SJSA1 (cell line): Measurements from ENCODE around the gene LILRB1. TPM values are rescaled to one million over a fixed set of nuclear protein-coding genes. Genes with fewer than 3 reads are reported as not detected.
"Not testable (repeated sequence)": the region's sequence is repeated elsewhere in the genome, so short reads cannot be mapped to it uniquely, and the experiment has no call there.

Experiments used
- DNase-seq, 2 experiments: peaks; one replicate each; pipeline ENCODE4 v3.0.0-alpha.2; 2015 to 2020; ENCODE audit warnings: low spot score in 2 of 2, low read depth in 1 of 2
- H3K27ac ChIP-seq: fragments of 250-450 bp; sonication (Bioruptor Pico); 2 replicates; pipeline ENCODE4 v1.5.1; 2020; ENCODE audit warnings: mild to moderate bottlenecking, moderate library complexity
- H3K27me3 ChIP-seq: fragments of 250-450 bp; sonication (Bioruptor Pico); replicated peaks from 2 replicates; pipeline ENCODE4 v1.5.1; 2020; ENCODE audit warnings: mild to moderate bottlenecking, moderate library complexity
- H3K36me3 ChIP-seq: fragments of 250-450 bp; sonication (Bioruptor Pico); 2 replicates; pipeline ENCODE4 v1.5.1; 2020; ENCODE audit warnings: mild to moderate bottlenecking
- H3K4me1 ChIP-seq: fragments of 250-450 bp; sonication (Bioruptor Pico); replicated peaks from 2 replicates; pipeline ENCODE4 v1.6.1; 2021; ENCODE audit warnings: mild to moderate bottlenecking
- H3K4me3 ChIP-seq: fragments of 250-450 bp; sonication (Bioruptor Pico); 2 replicates; pipeline ENCODE4 v1.5.1; 2020; ENCODE audit warnings: mild to moderate bottlenecking
- H3K9me3 ChIP-seq: fragments of 250-450 bp; sonication (Bioruptor Pico); replicated peaks from 2 replicates; pipeline ENCODE4 v1.5.1; 2020; ENCODE audit warnings: mild to moderate bottlenecking
- total RNA-seq: library from RNA; depleted of rRNA; stranded (reverse); fragments of >200 nt; shearing (Covaris generic); gene quantifications from 2 replicates; pipeline ENCODE4 v1.2.3, GENCODE V29; 2014

Gene LILRB1
- total RNA-seq, 1 experiment from 2014 or later: not detected

DNA sequence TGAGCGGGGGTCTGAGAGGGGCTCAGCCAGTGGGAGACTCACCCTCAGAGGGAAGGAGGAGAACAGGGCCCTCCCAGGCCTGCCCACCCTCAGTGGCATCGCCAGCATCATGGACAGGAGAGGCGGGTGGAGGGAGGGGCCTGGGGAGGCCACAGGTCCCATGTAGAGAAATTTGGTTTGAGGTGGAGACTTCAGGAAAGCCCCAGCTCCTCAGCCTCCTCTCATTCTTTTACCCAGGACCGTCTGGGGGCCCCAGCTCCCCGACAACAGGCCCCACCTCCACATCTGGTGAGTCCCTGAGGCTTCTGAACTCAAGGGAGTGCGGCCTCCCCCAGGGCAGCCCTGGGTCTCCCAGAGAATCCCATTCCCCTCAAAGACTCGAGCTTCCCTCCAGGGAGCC is 3.1 kb downstream of the LILRB1 start:
- H3K27ac ChIP-seq: no peak overlapping the region
- no peaks in the 10 kb centered on the region for H3K9me3 ChIP-seq
- H3K27me3 ChIP-seq: no peaks in the 10 kb centered on the region
- no peak for DNase-seq
- H3K36me3 ChIP-seq: no peaks in the 10 kb centered on the region
- H3K4me1 ChIP-seq: no peaks in the 10 kb centered on the region
- H3K4me3 ChIP-seq: no peak overlapping the region

- not testable (repeated sequence) for H3K4me1 ChIP-seq, H3K9me3 ChIP-seq, H3K4me3 ChIP-seq, H3K27me3 ChIP-seq, H3K36me3 ChIP-seq, DNase-seq, H3K27ac ChIP-seq
Measured at GRCh38 chr19:54636081-54636480, 5.8 kb downstream of the LILRB1 start.

GRCh38 chr19:54638683-54639082 is 8.4 kb downstream of the LILRB1 start:
- no peak overlapping the region for H3K4me3 ChIP-seq
- peaks cover 6% of the 10 kb centered on the region for H3K27me3 ChIP-seq
- no peak overlapping the region for H3K27ac ChIP-seq

GRCh38 chr19:54642953-54643352 is 12.7 kb downstream of the LILRB1 start:
- H3K36me3 ChIP-seq, H3K4me1 ChIP-seq, H3K27ac ChIP-seq, H3K9me3 ChIP-seq, DNase-seq, H3K4me3 ChIP-seq: not testable (repeated sequence)
- H3K27me3 ChIP-seq: peaks cover 17% of the 10 kb centered on the region

More at GRCh38 chr19:54638683-54639082, 8.4 kb downstream of the LILRB1 start:
- no peaks in the 10 kb centered on the region for H3K36me3 ChIP-seq
- no peak for DNase-seq
- H3K4me1 ChIP-seq: no peaks in the 10 kb centered on the region
- H3K9me3 ChIP-seq: no peaks in the 10 kb centered on the region

- H3K9me3 ChIP-seq, H3K27ac ChIP-seq, H3K4me1 ChIP-seq, H3K36me3 ChIP-seq, DNase-seq, H3K4me3 ChIP-seq: not testable (repeated sequence)
- H3K27me3 ChIP-seq: peaks cover 17% of the 10 kb centered on the region
Measured at GRCh38 chr19:54643583-54643982, 13.3 kb downstream of the LILRB1 start.

- Histone ChIP-seq H3K27ac (no peak overlapping the region), H3K4me1 (no peaks in the 10 kb centered on the region), H3K36me3 (no peaks in the 10 kb centered on the region), H3K27me3 (peaks cover 21% of the 10 kb centered on the region), H3K4me3 (no peak overlapping the region), H3K9me3 (no peaks in the 10 kb centered on the region)
- DNase-seq: no peak
Measured at GRCh38 chr19:54644056-54644455, 13.8 kb downstream of the LILRB1 start.

DNA sequence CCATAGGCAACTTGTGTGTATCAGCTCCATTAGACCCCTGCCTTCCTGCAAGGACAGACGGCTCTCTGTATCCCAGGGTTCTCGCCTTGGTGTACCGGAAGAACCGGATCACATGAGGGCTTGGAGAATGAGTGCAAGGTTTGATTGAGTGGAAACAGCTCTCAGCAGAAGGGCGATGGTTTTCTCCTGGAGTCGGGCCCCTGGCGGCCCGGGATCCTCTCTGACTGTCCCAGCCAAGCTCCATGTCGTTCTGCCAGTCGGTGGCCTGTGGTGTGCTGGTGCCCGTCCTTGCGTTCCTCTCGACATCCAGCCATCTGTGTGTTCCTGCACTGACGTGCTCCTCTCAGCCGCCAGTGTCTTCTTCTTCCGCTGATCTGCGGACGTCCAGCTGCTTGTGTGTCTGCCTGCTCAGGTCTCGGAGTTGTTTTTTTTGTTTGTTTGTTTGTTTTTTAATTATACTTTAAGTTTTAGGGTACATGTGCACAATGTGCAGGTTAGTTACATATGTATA is 16.1 kb downstream of the LILRB1 start:
- H3K27ac ChIP-seq: no peak overlapping the region
- H3K9me3 ChIP-seq: no peaks in the 10 kb centered on the region
- no peak overlapping the region for H3K4me3 ChIP-seq
- H3K4me1 ChIP-seq: no peaks in the 10 kb centered on the region
- DNase-seq: no peak
- H3K36me3 ChIP-seq: no peaks in the 10 kb centered on the region
- peaks cover 18% of the 10 kb centered on the region for H3K27me3 ChIP-seq

DNA sequence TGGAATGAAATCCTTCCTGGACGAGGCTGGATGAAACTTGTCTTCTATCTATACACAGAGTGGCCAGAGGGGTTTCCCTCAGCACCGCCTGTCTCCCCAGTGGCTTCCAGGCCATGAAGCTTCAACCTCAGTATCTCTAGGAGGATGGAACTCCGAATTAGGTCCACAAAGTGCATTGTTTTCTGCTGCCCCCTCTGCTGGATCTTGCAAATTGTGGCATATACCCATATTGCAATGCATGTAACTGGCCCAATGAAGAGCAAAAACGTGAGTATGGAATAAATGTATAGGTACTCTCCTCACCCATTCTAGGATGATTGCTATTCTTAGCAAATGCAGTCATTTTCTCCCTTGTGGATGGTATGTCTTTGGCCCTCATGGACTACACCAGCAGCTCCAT is 17.8 kb downstream of the LILRB1 start:
- H3K27me3 ChIP-seq: peaks cover 18% of the 10 kb centered on the region
- H3K27ac ChIP-seq: no peak overlapping the region
- DNase-seq: no peak
- no peaks in the 10 kb centered on the region for H3K4me1 ChIP-seq
- no peak overlapping the region for H3K4me3 ChIP-seq
- no peaks in the 10 kb centered on the region for H3K9me3 ChIP-seq
- no peaks in the 10 kb centered on the region for H3K36me3 ChIP-seq

- DNase-seq: no peak
- no peaks in the 10 kb centered on the region for H3K4me1 ChIP-seq
- H3K36me3 ChIP-seq: no peaks in the 10 kb centered on the region
- H3K4me3 ChIP-seq: no peak overlapping the region
- no peak overlapping the region for H3K27ac ChIP-seq
- no peaks in the 10 kb centered on the region for H3K9me3 ChIP-seq
- peaks cover 18% of the 10 kb centered on the region for H3K27me3 ChIP-seq
Measured at GRCh38 chr19:54650108-54650655, 19.9 kb downstream of the LILRB1 start.

DNA sequence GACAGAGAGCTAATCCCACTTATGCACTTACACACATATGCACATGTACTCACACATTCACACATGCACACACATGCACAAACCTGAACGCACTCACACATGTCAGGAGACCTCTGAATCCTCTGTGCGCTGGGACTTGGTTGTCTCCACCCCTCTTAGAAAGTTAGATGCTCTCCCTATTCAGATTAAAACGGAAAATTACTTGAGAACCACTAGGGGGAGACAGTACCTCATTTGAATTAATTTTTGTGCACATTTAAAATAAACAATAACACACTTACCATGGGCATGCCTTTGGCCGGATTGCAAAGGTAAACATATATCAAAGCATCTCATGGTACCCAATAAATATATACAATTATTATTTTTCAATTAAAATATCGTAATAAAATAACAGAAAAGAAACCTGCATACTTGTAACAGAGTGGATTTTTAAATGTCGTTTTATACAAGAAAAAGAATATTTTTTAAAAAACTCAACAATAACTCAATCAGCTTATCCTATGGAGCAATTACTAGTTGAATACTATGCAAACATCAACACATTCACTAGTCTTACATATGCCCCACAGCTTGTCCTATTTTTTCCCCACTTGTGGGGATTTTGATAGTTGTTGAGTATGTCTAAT is 23.0 kb downstream of the LILRB1 start:
- no peak overlapping the region for H3K4me3 ChIP-seq
- H3K36me3 ChIP-seq: no peaks in the 10 kb centered on the region
- no peaks in the 10 kb centered on the region for H3K9me3 ChIP-seq
- peaks cover 6% of the 10 kb centered on the region for H3K27me3 ChIP-seq
- peak in 1 of 2 experiments; percentile 22 for DNase-seq
- no peaks in the 10 kb centered on the region for H3K4me1 ChIP-seq
- H3K27ac ChIP-seq: no peak overlapping the region

DNA sequence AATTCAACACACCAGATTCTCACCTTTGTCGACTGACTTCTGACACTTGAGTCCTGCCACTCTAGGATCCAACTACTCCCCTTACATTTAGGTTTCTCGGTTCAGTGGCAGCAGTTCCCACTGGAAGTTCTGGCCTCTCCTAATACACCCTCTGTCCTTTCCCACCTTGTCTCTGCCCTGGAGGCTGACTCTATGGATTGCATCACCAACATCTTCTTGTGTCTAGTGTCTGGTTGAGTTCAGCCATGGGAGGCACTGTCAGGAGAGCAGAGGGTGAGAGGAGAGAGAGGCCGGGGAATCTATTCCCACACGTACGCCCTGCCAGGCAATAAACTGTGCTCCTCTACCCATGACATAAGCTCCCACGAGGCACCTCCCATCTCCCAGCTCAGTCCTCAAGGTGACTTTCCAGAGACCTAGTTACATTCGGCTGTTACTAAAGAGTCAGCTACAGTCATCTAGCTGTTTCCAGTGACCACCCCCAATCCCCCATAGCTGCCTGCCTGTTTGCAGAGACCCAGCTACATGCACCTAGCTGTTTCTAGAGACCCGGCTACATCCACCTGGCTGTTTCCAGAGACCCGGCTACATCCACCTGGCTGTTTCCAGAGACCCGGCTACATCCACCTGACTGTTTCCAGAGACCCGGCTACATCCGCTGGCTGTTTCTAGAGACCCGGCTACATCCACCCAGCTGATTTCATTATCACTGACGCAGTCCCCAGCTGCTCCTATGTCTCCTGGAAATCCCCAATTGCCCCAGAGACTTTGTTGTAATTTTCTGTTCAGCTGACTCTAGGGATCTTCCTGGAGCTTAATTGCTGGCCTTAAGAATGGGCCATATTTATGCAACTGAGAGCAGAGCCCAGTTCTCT is 24.4 kb downstream of the LILRB1 start:
- no peaks in the 10 kb centered on the region for H3K9me3 ChIP-seq
- H3K27ac ChIP-seq: no peak overlapping the region
- H3K4me3 ChIP-seq: no peak overlapping the region
- no peaks in the 10 kb centered on the region for H3K4me1 ChIP-seq
- no peak for DNase-seq
- H3K36me3 ChIP-seq: no peaks in the 10 kb centered on the region
- H3K27me3 ChIP-seq: no peaks in the 10 kb centered on the region; the same call in 1 of the 2 replicates

- Histone ChIP-seq H3K9me3 (no peaks in the 10 kb centered on the region), H3K36me3 (no peaks in the 10 kb centered on the region), H3K4me1 (no peaks in the 10 kb centered on the region), H3K4me3 (no peak overlapping the region), H3K27ac (no peak overlapping the region), H3K27me3 (no peaks in the 10 kb centered on the region)
- no peak for DNase-seq
Measured at GRCh38 chr19:54659300-54659699, 29.0 kb downstream of the LILRB1 start.

DNA sequence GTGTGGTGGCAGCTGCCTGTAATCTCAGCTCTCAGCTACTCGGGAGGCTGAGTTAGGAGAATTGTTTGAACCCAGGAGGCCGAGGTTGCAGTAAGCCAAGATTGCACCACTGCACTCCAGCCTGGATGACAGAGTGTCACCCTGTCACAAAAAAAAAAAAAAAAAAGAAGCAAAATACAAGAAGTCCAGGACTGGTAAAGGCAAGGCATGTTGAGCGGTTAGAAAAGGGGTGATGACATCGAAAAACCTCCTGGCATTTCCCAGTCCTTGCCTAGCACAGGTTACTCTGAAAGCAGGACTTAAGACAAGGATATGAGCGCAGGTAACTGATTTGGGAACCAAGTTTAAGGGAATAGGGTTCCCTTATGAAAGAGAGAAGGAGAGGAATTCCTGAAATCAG is 30.0 kb downstream of the LILRB1 start:
- DNase-seq: no peak
- H3K4me3 ChIP-seq: no peak overlapping the region
- H3K4me1 ChIP-seq: no peaks in the 10 kb centered on the region
- no peak overlapping the region for H3K27ac ChIP-seq
- no peaks in the 10 kb centered on the region for H3K36me3 ChIP-seq
- H3K27me3 ChIP-seq: no peaks in the 10 kb centered on the region
- no peaks in the 10 kb centered on the region for H3K9me3 ChIP-seq

- no peak overlapping the region for H3K27ac ChIP-seq
- no peaks in the 10 kb centered on the region for H3K4me1 ChIP-seq
- H3K36me3 ChIP-seq: no peaks in the 10 kb centered on the region
- no peak for DNase-seq
- no peaks in the 10 kb centered on the region for H3K9me3 ChIP-seq
- H3K4me3 ChIP-seq: no peak overlapping the region
- no peaks in the 10 kb centered on the region for H3K27me3 ChIP-seq
Measured at GRCh38 chr19:54660964-54661363, 30.7 kb downstream of the LILRB1 start.
